ENCODE results near the gene NDUFC1.

DNA sequence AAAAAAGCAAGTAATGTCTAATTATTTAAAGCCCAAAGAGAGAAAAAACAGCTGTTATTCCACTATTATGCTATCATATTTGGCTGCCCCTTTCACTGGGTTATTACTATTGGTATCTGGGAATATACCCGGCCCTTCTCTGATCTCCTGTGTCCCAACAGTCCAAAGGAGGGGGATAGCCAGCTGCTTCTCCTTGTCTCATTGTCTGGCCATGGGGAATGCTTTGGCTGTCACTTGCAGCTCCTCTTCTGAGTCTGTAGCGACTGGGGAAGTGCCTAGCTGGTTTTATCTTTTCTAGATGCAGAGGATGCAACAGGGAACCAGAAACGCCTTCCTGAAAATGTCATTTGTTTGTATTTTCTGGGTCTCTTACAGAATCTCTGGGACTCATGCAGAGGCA is 56.1 kb downstream of the NDUFC1 start:
- TF ChIP-seq BRCA1 (IDR thresholded peaks at IDR 0.05; ENCODE audit: low read depth, low read length): no peak
- TF ChIP-seq GABPA (IDR thresholded peaks at IDR 0.05; ENCODE audit: borderline replicate concordance, insufficient read depth, low read length): no peak
